HG02884 (cell line): ENCODE data around the gene PANK4.

Experiments used
- ATAC-seq: cut with Tn5 transposase; IDR thresholded peaks from one replicate; pipeline ENCODE4 v1.9.1; 2021; ENCODE audit warnings: mild to moderate bottlenecking, moderate library complexity; ENCODE audit not compliant: unreplicated experiment

PANK4 gene

GRCh38 chr1:2530513-2531361 lies 4.3 kb upstream of the PANK4 start:
- ATAC-seq = no peak

GRCh38 chr1:2529784-2530512 lies 3.6 kb upstream of the PANK4 start, which contains the start of gene HES5:
TSS of gene HES5 (minus strand) at chr1:2530263. CDS start at chr1:2530164, 99 bp downstream.
- ATAC-seq = no peak

GRCh38 chr1:2528966-2529783 lies 2.8 kb upstream of the PANK4 start:
- ATAC-seq = no peak

- ATAC-seq = no peak
Measured at GRCh38 chr1:2528611-2528965, 2.2 kb upstream of the PANK4 start.

GRCh38 chr1:2528016-2528415 lies 1.6 kb upstream of the PANK4 start:
- no peak for ATAC-seq

- ATAC-seq = no peak
Measured at GRCh38 chr1:2527556-2527860, 1.1 kb upstream of the PANK4 start.

- peak; percentile 38 for ATAC-seq
Measured at GRCh38 chr1:2526824-2527555, 594 bp upstream of the PANK4 start.

- no peak for ATAC-seq
Measured at GRCh38 chr1:2525572-2525919, 850 bp downstream of the PANK4 start.

GRCh38 chr1:2523891-2524609 lies 2.3 kb downstream of the PANK4 start:
- ATAC-seq = no peak

- no peak for ATAC-seq
Measured at GRCh38 chr1:2523191-2523890, 3.1 kb downstream of the PANK4 start.

GRCh38 chr1:2522230-2522629 lies 4.2 kb downstream of the PANK4 start:
- no peak for ATAC-seq

- ATAC-seq = no peak
Measured at GRCh38 chr1:2520806-2521205, 5.6 kb downstream of the PANK4 start.

- no peak for ATAC-seq
Measured at GRCh38 chr1:2520206-2520605, 6.2 kb downstream of the PANK4 start.

- no peak for ATAC-seq
Measured at GRCh38 chr1:2519729-2520128, 6.7 kb downstream of the PANK4 start.

GRCh38 chr1:2519029-2519685 lies 7.2 kb downstream of the PANK4 start:
- no peak for ATAC-seq

GRCh38 chr1:2518528-2518927 lies 7.9 kb downstream of the PANK4 start:
- no peak for ATAC-seq

- no peak for ATAC-seq
Measured at GRCh38 chr1:2517966-2518365, 8.4 kb downstream of the PANK4 start.

- no peak for ATAC-seq
Measured at GRCh38 chr1:2516946-2517345, 9.4 kb downstream of the PANK4 start.

- ATAC-seq = no peak
Measured at GRCh38 chr1:2516124-2516523, 10.3 kb downstream of the PANK4 start.
